ENCODE measurements around the gene PLEKHJ1. TPM values are rescaled to one million over a fixed set of nuclear protein-coding genes. Genes with fewer than 3 reads are reported as not detected.

The PLEKHJ1 gene
- total and polyA plus RNA-seq, 2 of the 8 experiments (the other 6 are each of a cell fraction or from before 2014, with no cell fraction given): 135 to 187 TPM

DNA sequence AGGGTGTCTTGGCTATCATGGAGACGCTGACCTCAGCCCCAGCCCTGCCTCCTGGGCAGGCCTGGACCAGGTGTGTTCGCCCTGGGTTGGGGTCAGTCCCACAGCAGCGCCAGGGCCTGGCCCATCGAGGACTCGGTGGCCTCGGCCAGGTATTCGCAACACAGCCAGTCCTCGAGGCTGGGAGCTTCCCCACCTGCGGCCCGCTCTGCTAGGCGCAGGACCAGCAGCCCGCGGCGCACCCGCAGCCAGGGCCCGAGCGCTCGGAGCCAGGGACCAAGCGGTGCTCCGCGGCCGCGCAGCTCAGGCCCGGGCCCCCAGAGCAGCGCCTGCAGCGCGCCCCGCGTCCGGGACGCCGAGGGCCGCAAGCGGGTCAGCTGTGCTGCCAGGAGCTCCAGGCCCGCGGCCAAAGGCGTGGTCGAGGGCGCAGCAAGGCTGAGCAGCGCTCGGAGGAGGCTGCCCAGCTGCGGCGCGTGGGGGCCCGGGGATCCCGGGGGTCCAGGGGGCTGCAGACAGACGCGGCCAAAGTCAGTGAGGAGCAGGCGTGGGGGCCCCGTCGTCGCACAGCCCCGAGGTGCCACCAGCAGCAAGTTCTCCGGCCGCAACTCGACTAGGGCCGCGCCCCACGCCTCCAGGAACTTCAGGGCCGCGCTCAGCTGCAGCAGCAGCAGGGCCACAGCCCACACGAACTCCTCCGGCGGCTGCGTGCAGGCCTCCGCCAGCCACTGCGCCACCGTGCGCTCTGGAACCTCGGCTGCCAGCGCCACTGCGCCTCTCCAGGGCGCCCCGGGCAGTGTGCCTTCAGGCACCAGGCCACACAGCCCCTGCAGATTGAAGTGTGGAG is 39.7 kb upstream of the PLEKHJ1 start:
- no peak overlapping the region for H3K56ac ChIP-seq (replicated peaks; ENCODE audit: insufficient read length, low read depth, low read length)

More for the DNA sequence above, 39.7 kb upstream of the PLEKHJ1 start:
- CTCF ChIA-PET (ENCODE audit: partially characterized antibody): interaction anchor here (0.6 to 6.2 kb wide), 35 partner anchors 8 to 330 kb away, joined by 3 to 106 read pairs (median 5); partner anchors contain the start of genes JSRP1, LSM7, PLEKHJ1 and SPPL2B
- Histone ChIP-seq H3K79me2 (ENCODE audit: control insufficient read depth in 1 of 2, insufficient read depth in 2 of 2, low read length in 2 of 2) (peaks cover 8 to 25% of the 10 kb centered on the region in 2 experiments; a peak in 3 of 4 replicates), H4K5ac (ENCODE audit: insufficient read length, low read depth, low read length) (no peak overlapping the region), H3K4me3 (ENCODE audit: extremely low read depth in 1 of 4, insufficient read depth in 2 of 4, low read depth in 3 of 4, low read length in 4 of 4) (no peak overlapping the region; a peak in 1 of 8 replicates), H3K36me3 (ENCODE audit: control insufficient read depth in 2 of 4, insufficient read depth in 4 of 4, low read length in 3 of 4) (peaks cover 3 to 23% (median 9%) of the 10 kb centered on the region in 4 experiments; a peak in 5 of 8 replicates), H3K9ac (replicated peaks in 1 of 4; ENCODE audit: extremely low read depth in 1 of 4, low read depth in 3 of 4, low read length in 3 of 4) (no peak overlapping the region), H2BK120ac (replicated peaks; ENCODE audit: low read depth, low read length) (no peak overlapping the region), H3K79me1 (ENCODE audit: low read depth, low read length) (peaks cover 3% of the 10 kb centered on the region; the same call in 1 of the 2 replicates), H2BK20ac (ENCODE audit: low read length) (no peak overlapping the region), H3K4me1 (replicated peaks in 1 of 4; ENCODE audit: control insufficient read depth in 3 of 4, insufficient read depth in 4 of 4, low read length in 3 of 4) (peaks cover 0 to 17% (median 7%) of the 10 kb centered on the region in 4 experiments; a peak in 5 of 7 replicates), H2BK15ac (ENCODE audit: low read length) (no peak overlapping the region), H4K91ac (replicated peaks; ENCODE audit: insufficient read length, low read length) (peak overlapping the region; percentile 55), H3K14ac (ENCODE audit: insufficient read length) (no peak overlapping the region), H3K23me2 (ENCODE audit: low read depth, low read length) (peaks cover 4% of the 10 kb centered on the region; the same call in 1 of the 2 replicates), H3K27ac (ENCODE audit: low read depth, low read length) (peak overlapping the region; percentile 24; the same call in 1 of the 2 replicates), H3K23ac (ENCODE audit: insufficient read length) (no peak overlapping the region), H4K20me1 (replicated peaks in 1 of 2; ENCODE audit: control insufficient read depth in 1 of 2, insufficient read depth in 2 of 2, low read length in 2 of 2) (peaks cover 20 to 22% of the 10 kb centered on the region in 2 experiments), H4K8ac (ENCODE audit: extremely low read depth, insufficient read depth, low read length) (peak overlapping the region; percentile 76), H3K9me3 (ENCODE audit: insufficient read depth in 2 of 2, low read depth in 1 of 2, low read length in 1 of 2) (no peaks in the 10 kb centered on the region), H2AK5ac (ENCODE audit: low read depth, low read length) (no peak overlapping the region), H3K4me2 (ENCODE audit: insufficient read depth in 1 of 2, low read depth in 2 of 2, low read length in 2 of 2) (no peak overlapping the region), H2BK12ac (ENCODE audit: low read depth, low read length) (no peak overlapping the region), H3K27me3 (replicated peaks in 1 of 4; ENCODE audit: control insufficient read depth in 3 of 4, extremely low read depth in 1 of 4, insufficient read depth in 3 of 4, low read length in 3 of 4) (no peaks in the 10 kb centered on the region), H3K18ac (ENCODE audit: extremely low read depth, low read length) (no peak overlapping the region), H2AFZ (ENCODE audit: low read length) (no peak overlapping the region), H2BK5ac (ENCODE audit: low read depth, low read length) (no peak overlapping the region), H3K4ac (replicated peaks; ENCODE audit: insufficient read length, low read depth, low read length) (no peak overlapping the region)
- TF ChIP-seq, protein P1, sequence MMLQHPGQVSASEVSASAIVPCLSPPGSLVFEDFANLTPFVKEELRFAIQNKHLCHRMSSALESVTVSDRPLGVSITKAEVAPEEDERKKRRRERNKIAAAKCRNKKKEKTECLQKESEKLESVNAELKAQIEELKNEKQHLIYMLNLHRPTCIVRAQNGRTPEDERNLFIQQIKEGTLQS (IDR thresholded peaks at IDR 0.05; ENCODE audit: insufficient read depth, low read depth, low read length): no peak
- TF ChIP-seq, protein P2, sequence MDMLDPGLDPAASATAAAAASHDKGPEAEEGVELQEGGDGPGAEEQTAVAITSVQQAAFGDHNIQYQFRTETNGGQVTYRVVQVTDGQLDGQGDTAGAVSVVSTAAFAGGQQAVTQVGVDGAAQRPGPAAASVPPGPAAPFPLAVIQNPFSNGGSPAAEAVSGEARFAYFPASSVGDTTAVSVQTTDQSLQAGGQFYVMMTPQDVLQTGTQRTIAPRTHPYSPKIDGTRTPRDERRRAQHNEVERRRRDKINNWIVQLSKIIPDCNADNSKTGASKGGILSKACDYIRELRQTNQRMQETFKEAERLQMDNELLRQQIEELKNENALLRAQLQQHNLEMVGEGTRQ (IDR thresholded peaks at IDR 0.05; ENCODE audit: low read length): no peak
- TF ChIP-seq POLR2A (IDR thresholded peaks at IDR 0.05; ENCODE audit: control extremely low read depth in 1 of 2, low read depth in 2 of 2, low read length in 2 of 2) (0 out of 3 replicates have a peak, but pooled peaks of 1 of the 2 experiments have one; percentile 13), JUN (IDR thresholded peaks at IDR 0.05; ENCODE audit: low read depth, low read length) (no peak)
- FAIRE-seq (no peak), DNase-seq (ENCODE audit: low read depth in 1 of 2, low spot score in 2 of 2) (no peak)
- POLR2A ChIA-PET (ENCODE audit: partially characterized antibody): interaction anchor here (0.7 to 23.4 kb wide), 19 partner anchors 9 to 176 kb away, joined by 3 to 330 read pairs (median 5); partner anchors contain the start of genes AMH, JSRP1 and PLEKHJ1
- WGBS, 2 experiments (ENCODE audit: extremely low coverage in 1 of 2, insufficient coverage in 1 of 2, insufficient read length in 1 of 2, insufficient replicate concordance in 2 of 2, low coverage in 1 of 2, low lambda C conversion rate in 2 of 2, missing lambda C conversion rate in 1 of 2): 92% methylated on average over 53 of the region's 74 CpGs; no CpG with 5 or more reads in 1 of the 2 experiments
